Neural progenitor cell (in vitro differentiated cells): ENCODE data around the gene IL36RN.

Experiments used
- EZH2 ChIP-seq: fragments of 200-600 bp; sonication (generic); IDR thresholded peaks from 2 replicates; pipeline ENCODE4 v1.6.1; 2017; ENCODE audit warnings: antibody characterized with exemption, mild to moderate bottlenecking, moderate library complexity
- EZH2phosphoT487 ChIP-seq: fragments of 200-600 bp; sonication (generic); IDR thresholded peaks from 2 replicates; pipeline ENCODE4 v1.6.1; 2017; ENCODE audit warnings: antibody characterized with exemption
- TF ChIP-seq, protein P1 (sequence below): fragments of 200-600 bp; sonication (generic); IDR thresholded peaks from 2 replicates; pipeline ENCODE4 v1.5.1; 2017; ENCODE audit warnings: antibody characterized with exemption, mild to moderate bottlenecking

DNA sequence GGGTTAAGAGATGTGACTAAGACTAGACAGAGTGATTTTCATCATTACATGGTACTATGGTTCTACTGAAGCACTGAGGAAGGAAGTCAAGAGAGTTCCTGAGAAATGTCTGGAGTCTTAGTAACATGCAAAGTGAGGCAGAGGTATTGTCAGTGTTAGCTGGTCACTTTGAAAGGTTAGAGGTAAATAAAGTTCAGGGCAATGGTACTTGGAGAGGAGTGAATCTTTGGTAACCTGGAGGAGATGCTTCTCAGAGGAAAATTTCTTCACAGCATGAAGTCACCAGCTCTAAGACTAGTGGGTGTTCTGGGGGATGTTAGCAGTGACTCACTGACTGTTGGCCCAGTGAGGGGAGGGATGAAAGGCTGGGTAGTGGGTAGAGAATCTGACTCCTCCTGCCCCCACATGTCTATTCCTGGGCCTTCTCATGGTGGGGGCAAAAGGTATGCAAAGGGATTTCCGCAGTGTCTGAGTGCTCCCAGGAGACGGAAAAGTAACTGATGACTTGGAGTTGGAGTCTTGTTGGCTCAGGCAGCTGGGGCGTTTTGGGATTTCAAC is 45.1 kb downstream of the IL36RN start:
- TF ChIP-seq, protein P1, sequence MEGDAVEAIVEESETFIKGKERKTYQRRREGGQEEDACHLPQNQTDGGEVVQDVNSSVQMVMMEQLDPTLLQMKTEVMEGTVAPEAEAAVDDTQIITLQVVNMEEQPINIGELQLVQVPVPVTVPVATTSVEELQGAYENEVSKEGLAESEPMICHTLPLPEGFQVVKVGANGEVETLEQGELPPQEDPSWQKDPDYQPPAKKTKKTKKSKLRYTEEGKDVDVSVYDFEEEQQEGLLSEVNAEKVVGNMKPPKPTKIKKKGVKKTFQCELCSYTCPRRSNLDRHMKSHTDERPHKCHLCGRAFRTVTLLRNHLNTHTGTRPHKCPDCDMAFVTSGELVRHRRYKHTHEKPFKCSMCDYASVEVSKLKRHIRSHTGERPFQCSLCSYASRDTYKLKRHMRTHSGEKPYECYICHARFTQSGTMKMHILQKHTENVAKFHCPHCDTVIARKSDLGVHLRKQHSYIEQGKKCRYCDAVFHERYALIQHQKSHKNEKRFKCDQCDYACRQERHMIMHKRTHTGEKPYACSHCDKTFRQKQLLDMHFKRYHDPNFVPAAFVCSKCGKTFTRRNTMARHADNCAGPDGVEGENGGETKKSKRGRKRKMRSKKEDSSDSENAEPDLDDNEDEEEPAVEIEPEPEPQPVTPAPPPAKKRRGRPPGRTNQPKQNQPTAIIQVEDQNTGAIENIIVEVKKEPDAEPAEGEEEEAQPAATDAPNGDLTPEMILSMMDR: no peak
- no peak for TF ChIP-seq EZH2phosphoT487
- TF ChIP-seq EZH2: no peak
